Occipital lobe (tissue), 2 donors: ENCODE results near the gene BAHD1. TPM values are rescaled to one million over a fixed set of nuclear protein-coding genes. Genes with fewer than 3 reads are reported as not detected.
A peak's percentile ranks its signal among the peaks of the same experiment; 100 is the strongest.

Source experiments
- DNase-seq: peaks from one replicate; lab custom pipeline; 2025; lab: John Stamatoyannopoulos, UW
- total RNA-seq: library from RNA; depleted of rRNA; stranded (reverse); fragments of >200 nt; gene quantifications from one replicate; pipeline ENCODE4 v1.2.3, GENCODE V29; 2014

Gene BAHD1
- total RNA-seq, 1 donor from 2014 or later, result 10.6 TPM

DNA sequence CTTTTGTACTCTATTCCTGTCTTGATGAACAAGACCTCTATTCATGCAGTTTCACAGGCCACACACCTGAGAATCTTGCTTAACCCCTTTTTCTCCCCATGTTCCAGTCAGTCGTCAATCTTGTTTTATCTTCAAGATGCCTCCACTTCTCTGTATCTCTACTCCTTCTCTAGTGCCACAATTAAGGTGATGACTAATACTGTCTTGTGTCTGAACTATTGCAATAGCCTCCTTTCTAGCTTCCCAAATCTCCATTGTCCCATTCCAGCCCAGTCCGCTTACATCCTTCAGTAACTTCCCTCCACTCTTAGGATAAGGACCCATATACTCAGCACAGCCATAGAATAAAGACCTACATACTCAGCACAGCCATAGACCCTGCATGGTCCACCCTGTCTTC lies 54.8 kb downstream of the BAHD1 start:
- DNase-seq, result no peak

DNA sequence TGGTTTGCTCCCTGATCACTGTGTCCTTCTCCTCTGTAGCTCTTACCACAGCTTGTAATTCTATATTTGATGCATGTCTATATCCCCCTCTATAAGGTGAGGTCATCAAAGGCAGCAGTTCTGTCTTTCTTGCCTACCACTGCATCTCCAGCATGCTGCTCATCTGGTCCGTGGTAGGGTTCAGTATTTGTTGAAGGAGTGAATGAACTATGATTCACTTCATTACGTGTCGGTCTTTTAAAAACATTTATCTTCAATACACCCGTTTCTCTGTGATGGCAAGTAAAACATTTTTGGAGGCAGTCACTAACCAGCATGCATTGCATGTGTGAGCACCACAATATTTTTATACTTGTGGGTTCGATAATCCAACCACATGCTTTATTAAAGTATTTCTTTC lies 57.7 kb downstream of the BAHD1 start:
- DNase-seq, result no peak

DNA sequence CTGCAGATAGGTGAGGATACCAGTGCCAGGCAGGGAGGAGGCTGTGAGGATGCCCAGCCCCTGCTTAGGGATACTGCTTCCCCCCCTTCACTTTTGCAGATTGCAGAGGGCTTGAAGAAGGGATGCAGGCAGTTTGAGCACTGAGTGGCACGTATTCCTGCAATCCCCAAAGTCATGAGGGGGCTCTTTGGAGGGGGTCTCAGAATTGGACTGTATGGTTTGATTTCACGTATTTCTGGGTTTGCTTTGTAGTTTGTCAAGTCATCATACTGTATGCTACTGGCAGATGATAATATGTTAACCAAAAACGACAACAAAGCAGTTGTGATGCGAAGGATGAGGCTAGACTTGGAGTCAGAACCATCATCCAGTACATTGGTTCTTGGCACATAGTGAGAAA lies 58.1 kb downstream of the BAHD1 start:
- no peak for DNase-seq

DNA sequence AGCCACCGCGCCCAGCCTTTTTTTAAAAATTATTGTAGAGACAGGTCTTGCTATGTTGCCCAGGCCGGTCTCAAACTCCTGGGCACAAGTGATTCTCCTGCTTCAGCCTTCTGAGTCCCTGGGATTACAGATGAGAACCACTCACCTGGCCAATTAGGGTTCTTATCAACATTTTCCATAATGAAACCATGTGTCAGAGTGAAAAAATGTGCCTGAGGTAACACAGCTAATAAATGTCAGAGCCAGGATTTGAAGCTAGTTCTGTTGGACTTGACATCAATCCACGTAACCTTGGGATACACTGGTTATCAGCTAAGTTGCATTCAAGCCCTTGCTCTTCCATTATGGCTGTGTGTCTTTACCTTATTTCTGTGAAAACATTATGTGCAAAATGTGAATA lies 59.2 kb downstream of the BAHD1 start:
- no peak for DNase-seq

DNA sequence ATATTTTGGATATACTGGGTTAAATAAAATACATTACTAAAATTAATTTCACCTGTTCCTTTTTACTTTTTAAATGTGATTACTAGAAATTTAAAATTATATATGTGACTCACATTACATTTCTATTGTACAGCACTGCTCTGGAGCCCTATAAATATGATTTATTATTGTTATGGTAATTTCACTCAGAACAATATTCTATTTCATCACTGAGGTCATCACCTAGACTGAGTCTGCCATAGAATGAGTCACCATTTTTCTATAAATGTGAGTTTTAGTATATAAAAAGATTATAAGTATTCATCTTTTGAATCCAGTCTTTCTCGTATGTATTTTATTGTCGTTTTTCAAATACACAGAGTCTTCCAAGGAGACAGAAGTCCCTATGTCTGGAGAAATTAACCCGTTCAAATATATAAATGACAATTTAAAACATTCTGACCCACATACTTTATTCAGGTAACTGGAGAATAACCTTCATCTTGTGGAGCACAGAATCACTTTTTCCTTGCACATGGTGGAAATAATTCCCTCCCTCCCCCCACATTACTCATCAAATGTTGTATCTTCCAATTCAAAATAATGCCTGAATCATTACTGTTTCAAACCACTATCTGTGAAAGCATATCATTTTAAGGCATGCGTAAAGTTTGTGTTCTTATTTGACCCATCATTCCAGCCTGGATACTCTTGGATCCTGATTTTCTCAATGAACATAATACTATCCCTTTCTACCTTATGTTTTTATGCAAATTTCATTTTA lies 60.0 kb downstream of the BAHD1 start:
- no peak for DNase-seq

DNA sequence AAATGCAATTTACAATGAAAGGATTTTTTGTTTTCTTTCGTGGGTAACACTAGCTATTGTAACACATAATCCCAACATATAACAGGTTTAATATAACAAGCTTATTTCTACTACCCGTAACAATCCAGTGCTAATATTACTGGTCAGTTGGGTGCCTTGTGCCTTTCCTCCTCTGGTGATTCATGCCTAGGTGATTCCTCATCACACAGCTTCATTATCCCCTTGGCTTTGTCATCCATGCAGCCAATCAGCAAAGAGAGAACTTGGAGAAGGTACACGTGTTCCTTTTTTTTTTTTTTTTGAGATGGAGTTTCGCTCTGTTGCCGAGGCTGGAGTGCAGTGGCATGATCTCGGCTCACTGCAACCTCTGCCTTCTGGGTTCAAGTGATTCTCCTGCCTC lies 60.7 kb downstream of the BAHD1 start:
- DNase-seq, result no peak

DNA sequence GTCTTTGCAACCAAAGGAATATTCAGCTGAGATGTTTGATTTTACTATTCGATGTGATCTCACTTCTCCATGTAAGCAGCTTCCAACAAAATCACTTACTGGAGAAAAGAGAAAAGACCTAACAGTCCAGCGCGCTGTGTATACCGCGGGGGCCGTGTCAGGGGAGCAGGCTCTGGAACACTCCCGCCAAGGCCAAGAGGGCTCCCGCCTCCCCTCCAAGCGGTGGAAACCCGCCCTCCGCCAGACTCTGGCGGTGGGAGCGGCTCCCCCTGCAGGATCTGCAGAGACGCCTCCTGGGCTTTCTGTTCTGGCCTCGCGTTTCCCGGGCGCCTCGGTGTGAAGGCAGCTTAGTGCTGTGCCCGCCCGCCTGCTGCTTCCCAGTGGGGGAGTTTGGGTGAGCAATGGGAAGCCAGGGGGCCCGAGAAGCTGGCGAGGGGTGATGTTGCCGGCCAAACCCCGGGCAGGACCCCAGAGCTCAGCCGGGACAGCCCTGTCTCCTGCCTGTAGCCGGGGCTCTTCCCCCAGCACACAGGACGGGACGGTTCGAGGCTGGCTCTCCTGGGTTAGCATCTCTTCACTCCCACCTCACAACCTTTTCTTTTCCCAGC lies 66.3 kb downstream of the BAHD1 start:
- DNase-seq, result peak; percentile 22

DNA sequence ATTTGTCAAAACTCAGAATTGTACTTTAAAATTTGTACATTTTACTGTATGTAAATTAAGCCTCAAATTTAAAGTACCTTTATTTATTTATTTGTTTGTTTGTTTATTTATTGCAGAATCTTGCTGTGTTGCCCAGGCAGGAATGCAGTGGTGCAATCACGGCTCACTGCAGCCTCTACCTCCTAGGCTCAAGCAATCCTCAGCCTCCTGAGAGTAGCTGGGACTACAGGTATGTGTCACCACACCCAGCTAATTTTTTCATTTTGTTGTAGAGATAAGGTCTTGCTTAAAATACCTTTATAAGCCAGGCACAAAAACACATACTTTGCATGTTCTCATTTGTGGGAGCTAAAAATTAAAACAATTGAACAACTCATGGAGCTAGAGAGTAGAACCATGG lies 67.5 kb downstream of the BAHD1 start:
- no peak for DNase-seq

DNA sequence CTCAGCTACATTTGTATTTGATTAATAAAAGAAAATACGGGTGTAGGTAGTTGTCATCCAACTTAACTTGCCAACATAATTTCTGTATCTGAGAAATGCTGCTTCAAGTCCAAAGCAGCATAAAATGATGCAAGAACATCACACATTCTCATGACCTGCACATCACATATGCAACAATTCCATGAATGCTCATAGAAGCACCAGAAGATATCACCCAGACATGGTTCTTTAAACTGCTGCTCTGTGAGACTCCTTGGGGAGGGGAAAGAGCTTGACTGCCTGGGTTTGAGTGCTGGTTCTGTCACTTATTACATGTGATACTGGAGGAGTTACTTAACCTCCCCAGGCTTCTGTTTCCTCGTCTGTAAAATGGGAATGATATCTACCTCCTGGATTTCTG lies 69.4 kb downstream of the BAHD1 start:
- no peak for DNase-seq

DNA sequence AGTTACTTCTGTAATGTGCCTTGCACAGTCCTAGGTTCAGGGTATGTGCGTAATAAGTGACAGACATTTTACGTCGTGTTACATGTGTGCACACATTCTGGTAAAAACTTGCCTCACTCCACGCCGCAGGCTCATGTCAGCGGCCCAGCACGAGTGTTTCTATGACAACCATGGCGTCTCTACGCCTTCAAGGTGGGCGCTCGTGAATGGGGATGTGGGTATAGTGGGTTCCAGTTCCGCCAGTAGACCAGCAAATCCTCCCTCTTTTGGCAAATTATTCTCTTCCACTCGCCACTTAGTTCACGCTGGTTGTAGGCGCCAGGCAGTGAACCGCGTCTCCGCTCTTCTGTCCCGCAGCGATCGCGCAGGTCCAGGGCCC lies 70.3 kb downstream of the BAHD1 start:
- DNase-seq, result no peak

DNA sequence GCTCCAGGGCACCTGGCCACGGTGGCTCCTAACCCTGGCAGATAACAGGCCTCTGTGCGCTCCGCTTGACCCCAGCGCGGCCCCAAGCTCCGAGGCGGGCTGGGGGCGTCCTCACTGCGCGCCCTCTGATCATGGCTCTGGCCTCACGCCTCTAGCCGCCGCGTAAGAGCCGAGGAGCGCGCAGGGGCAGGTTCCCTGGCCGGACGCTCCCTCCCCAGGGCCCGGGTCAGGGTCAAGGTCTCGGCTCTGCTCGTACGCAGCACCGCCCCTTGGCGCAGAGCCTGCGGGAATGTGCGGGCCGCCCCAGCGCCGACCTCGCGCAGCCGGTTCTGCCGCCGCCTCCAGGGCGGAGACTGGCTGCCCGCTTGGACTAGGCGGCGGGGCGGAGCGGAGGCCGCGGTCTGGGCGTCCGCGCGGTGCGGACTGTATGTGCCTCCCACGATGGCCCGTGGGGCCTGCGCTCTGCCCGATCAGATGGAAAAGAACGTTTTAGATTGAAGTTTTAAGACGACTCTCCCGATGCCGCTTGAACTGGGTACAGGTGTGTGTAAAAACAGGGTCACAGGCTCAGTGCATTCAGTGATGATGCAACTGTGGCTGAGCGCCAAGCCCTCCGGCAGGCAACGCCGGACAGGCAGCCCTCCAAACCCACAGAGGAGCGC lies 70.8 kb downstream of the BAHD1 start:
- peak; percentile 25 for DNase-seq

DNA sequence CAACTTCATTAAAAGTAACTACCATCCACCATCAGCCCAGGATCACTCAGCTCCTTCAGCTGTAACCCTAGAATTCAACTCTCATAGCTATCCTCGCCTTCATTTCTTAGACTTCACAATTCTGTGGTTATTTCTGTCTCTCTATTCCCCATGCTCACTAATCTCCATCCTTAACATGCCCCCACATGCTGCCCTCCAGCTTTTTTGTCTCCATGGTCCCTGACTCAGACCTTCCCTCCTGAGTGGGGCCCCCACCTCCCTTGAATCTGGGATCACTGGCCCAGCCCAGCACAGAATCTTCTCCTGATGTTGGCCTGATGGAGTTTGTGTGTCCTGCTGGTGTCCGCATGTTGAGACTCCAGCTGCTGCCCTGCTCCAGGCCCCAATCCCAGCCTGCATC lies 71.7 kb downstream of the BAHD1 start:
- no peak for DNase-seq

DNA sequence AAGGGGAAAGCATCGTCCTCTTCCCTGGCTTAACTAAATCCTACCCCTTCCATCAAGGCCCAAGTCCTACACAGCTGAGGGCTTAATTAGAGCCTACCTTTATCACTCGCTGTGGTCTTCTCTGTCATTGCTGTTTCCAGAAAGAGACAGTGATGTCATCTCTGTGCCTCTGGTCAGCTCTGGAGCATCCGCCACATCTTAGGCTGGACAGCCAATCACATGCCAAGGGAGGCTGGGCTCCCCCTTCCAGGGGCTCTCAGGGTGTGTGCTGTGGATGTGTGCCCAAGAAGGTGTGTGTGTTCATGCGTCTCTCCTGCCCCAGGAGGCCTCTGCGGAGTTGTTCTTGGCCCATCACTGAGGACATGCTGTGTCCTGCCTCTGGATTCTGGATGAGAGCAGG lies 72.9 kb downstream of the BAHD1 start:
- DNase-seq, result no peak

DNA sequence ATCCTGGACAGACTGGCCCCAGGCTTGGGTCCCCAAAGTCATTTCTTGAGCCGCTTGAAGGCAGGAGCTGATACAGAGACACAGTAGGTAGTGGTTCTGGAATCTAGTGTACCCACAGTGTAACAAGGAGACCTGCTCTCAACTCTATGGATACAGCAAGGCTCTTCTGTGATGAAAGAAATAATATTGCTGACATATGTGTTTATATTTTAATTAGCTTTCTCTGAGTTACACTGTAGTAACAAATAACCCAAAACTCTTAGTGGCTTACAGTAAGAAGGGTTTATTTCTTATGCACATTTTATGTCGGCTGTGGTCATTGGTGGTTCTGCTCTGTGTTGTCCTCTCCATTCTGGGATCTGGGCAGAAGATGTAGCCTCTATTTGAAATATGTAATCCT lies 75.6 kb downstream of the BAHD1 start:
- no peak for DNase-seq

Other genes starting within 250 kb of the BAHD1 start
- 11.2 TPM for gene PAK6, start 201.9 kb upstream of the BAHD1 start, total RNA-seq
- not detected for gene ANKRD63, start 157.9 kb upstream of the BAHD1 start, total RNA-seq
- 3.3 TPM for gene PLCB2, start 133.0 kb upstream of the BAHD1 start, total RNA-seq
- gene INAFM2, start 117.3 kb upstream of the BAHD1 start, total RNA-seq, result 14.8 TPM
- gene CCDC9B, start 100.0 kb upstream of the BAHD1 start, total RNA-seq, result 1.6 TPM
- not detected for gene PHGR1, start 89.9 kb upstream of the BAHD1 start, total RNA-seq
- 9.2 TPM for gene DISP2, start 82.7 kb upstream of the BAHD1 start, total RNA-seq
- 17.8 TPM for gene KNSTRN, start 58.2 kb upstream of the BAHD1 start, total RNA-seq
- 22.1 TPM for gene IVD, start 35.2 kb upstream of the BAHD1 start, total RNA-seq
- 1.6 TPM for gene CHST14, start 30.0 kb downstream of the BAHD1 start, total RNA-seq
- 25.9 TPM for gene CCDC32, start 124.1 kb downstream of the BAHD1 start, total RNA-seq
- gene RPUSD2, start 128.3 kb downstream of the BAHD1 start, total RNA-seq, result 14.2 TPM
- gene KNL1, start 153.3 kb downstream of the BAHD1 start, total RNA-seq, result 4.7 TPM